Measurements from ENCODE around the gene SLC35G2.

GRCh38 chr3:136883967-136884720 lies 65.2 kb downstream of the SLC35G2 start:
- TF ChIP-seq, protein P1, sequence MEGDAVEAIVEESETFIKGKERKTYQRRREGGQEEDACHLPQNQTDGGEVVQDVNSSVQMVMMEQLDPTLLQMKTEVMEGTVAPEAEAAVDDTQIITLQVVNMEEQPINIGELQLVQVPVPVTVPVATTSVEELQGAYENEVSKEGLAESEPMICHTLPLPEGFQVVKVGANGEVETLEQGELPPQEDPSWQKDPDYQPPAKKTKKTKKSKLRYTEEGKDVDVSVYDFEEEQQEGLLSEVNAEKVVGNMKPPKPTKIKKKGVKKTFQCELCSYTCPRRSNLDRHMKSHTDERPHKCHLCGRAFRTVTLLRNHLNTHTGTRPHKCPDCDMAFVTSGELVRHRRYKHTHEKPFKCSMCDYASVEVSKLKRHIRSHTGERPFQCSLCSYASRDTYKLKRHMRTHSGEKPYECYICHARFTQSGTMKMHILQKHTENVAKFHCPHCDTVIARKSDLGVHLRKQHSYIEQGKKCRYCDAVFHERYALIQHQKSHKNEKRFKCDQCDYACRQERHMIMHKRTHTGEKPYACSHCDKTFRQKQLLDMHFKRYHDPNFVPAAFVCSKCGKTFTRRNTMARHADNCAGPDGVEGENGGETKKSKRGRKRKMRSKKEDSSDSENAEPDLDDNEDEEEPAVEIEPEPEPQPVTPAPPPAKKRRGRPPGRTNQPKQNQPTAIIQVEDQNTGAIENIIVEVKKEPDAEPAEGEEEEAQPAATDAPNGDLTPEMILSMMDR (IDR thresholded peaks at IDR 0.05) = no peak
- TF ChIP-seq POLR2A (IDR thresholded peaks at IDR 0.05) = no peak

Measured in Peyer's patch (tissue), 4 donors.